Tibial nerve (tissue), 3 donors: Measurements from ENCODE around the gene KLF14.
"Not testable (repeated sequence)": the region's sequence is repeated elsewhere in the genome, so short reads cannot be mapped to it uniquely, and the experiment has no call there.

Source experiments
- CTCF ChIP-seq, 5 experiments: fragments of 200-600 bp in 3 of 5; fragments of 450-650 bp in 2 of 5; sonication (generic) in 3 of 5; IDR thresholded peaks; one replicate each; pipeline ENCODE4 v1.5.1; 2016 to 2019; ENCODE audit warnings: antibody characterized with exemption in 5 of 5, mild to moderate bottlenecking in 3 of 5, moderate library complexity in 2 of 5
- POLR2A ChIP-seq, 2 donors: fragments of 450-650 bp; IDR thresholded peaks; one replicate each; pipeline ENCODE4 v1.6.1; 2017; ENCODE audit warnings: antibody characterized with exemption in 2 of 2, mild to moderate bottlenecking in 2 of 2, moderate library complexity in 2 of 2

DNA sequence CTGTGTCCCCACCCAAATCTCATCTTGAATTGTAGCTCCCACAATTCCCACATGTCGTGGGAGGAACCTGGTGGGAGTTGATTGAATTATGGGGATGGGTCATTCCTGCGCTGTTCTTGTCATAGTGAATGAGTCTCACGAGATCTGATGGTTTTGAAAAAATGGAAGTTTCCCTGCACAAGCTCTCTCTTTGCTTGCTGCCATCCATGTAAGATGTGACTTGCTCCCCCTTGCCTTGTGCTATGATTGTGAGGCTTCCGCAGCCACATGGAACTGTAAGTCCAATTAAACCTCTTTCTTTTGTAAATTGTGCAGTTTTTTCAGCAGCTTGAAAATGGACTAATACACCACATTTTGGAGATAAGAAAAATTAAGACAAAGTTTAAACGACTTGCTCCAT, 38.4 kb upstream of the KLF14 start:
- TF ChIP-seq CTCF, POLR2A (IDR thresholded peaks at IDR 0.05): not testable (repeated sequence)
